Fibroblast of mammary gland (primary cell): Measurements from ENCODE around the gene AIF1L.

Experiments used
- DNase-seq: peaks from one replicate; pipeline ENCODE4 v3.0.0-alpha.2; 2010; ENCODE audit warnings: low read depth
- H3K4me3 ChIP-seq: 2 replicates; pipeline ENCODE4 v1.5.1; 2011; ENCODE audit warnings: low read depth, mild to moderate bottlenecking, low read length, moderate library complexity; ENCODE audit not compliant: control insufficient read depth
- CTCF ChIP-seq: conservative IDR thresholded peaks from 2 replicates; pipeline ENCODE4 v1.5.1; 2011; ENCODE audit warnings: low read depth, low read length, inconsistent platforms; ENCODE audit not compliant: control insufficient read depth, insufficient read depth

Gene AIF1L

DNA sequence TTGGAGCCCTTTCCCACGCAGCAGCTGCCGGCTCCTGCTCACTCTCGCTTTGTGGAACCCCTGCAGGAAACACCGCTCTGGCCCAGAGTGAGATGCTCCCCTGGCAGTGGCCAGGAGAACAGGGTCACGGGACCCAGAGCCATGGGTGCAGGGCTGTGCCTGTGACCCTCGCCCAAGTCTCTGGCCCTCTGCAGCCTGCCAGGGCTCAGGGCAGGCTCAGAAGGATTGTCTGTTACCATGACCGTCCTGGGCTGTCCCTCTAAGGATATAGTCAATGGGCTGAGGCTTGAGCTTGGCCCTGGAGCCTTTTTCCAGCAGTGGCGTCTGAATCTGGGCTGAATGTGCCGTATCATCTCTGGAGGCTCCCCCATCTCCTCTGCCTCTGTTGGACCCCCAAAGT is 28.7 kb upstream of the AIF1L start:
- no peak for DNase-seq
- H3K4me3 ChIP-seq = no peak overlapping the region
- TF ChIP-seq CTCF = no peak

- no peak for DNase-seq
- no peak for TF ChIP-seq CTCF
- no peak overlapping the region for H3K4me3 ChIP-seq
Observed at GRCh38 chr9:131068076-131068816, 28.1 kb upstream of the AIF1L start.

- TF ChIP-seq CTCF = no peak
- no peak overlapping the region for H3K4me3 ChIP-seq
- no peak for DNase-seq
Observed at GRCh38 chr9:131069699-131070098, 26.6 kb upstream of the AIF1L start.

DNA sequence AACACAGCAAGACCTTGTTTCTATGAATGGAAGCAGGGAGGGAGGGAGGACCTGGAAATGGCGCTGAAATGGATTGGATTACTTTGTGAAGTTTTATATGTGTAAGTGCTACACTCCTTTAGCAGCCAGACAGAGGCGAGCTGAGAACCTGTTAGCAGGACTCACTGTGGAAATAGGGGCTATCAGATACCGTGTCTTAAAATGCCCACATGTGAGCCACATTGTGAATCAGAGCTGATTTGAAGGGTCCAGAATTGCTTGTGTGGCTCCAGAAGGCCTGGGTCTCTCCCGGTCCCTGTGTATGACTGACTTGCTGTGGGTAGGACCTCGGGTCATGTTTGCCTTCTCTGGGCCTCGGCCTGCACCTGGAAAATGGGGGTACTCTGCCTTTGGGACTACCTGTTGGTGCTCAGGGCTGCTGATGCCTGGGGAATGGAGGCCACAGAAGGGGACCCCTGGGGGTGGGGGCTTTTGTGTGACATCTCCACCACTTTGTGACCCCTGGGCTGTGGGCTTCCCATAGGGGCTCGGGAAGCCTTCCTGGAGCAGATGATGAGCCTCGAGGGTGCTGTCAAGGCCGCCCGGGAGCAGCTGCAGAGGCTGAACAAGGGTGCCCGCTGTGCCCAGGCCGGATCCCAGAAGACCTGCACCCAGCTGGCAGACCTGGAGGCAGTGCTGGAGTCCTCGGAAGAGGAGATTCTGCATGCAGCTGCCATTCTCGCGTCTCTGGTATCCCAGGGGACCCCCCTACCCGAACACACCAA is 24.0 kb upstream of the AIF1L start:
- H3K4me3 ChIP-seq = no peak overlapping the region
- DNase-seq = no peak
- no peak for TF ChIP-seq CTCF

- TF ChIP-seq CTCF = no peak
Observed at GRCh38 chr9:131072871-131073237, 23.5 kb upstream of the AIF1L start.

DNA sequence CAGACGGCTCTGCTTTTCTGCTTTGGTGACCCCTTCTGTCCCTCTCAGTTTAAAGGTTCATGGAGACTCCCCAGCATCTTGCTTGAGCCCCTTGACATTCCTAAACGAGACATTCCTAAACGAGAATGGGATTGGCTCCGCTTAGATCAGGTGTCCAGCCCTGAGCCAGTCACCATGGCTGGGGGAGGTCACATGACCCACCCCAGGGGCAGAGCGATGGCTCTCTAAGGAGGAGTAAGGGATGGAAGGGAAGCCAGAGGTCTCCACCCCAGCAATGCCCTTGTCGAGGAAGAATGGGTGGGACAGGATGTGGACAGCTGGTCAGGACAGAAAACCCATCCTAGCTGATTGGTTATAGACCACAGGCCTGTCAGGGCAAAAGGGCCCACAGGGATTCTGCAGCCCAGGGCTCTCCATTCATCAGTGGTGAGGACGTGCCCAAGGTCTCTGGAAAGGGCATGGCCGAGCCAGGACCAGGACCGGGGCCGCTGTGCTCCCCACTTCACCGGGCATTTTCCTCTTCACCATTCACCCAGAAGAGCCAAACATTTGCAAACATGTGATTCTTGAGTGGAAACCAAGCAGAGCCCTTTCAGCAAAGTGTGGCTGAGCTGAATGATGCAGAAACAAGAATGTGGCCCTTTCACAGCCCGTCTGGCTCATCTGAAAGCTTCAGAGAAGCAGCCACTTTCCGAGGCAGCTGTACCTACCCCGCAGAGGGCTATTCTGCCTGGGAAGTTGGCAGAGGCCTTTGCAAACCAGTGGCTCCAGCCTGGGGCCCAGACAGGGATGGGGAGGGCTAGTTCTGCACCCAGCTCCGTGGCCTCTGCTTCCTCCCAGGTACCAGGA is 19.8 kb upstream of the AIF1L start:
- TF ChIP-seq CTCF = no peak

More at GRCh38 chr9:131072871-131073237, 23.5 kb upstream of the AIF1L start:
- no peak for DNase-seq
- no peak overlapping the region for H3K4me3 ChIP-seq

More for the DNA sequence above, 19.8 kb upstream of the AIF1L start:
- H3K4me3 ChIP-seq = no peak overlapping the region
- DNase-seq = no peak
